ENCODE measurements around the gene HMGB4.

The HMGB4 gene

DNA sequence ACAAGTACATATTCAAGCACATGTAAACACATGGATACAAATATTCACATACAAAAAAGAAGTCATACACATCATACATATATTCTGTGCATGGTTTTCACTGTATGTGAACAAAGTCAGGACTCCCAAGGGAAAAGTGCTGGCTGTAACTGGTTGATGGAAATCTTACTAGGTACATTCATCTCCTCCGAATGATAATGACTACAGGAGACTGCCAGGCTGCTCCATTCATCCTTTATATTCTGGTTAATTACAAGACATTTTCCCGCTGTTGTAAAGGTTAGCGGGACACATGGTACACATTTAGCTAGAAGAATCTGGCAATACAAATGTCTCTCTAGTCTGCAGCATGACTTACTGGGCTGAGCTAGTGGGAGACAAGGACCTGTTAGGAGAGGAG lies 26.2 kb upstream of the HMGB4 start:
- Histone ChIP-seq H3K9me3 (replicated peaks; ENCODE audit: insufficient read depth, low read length) (no peaks in the 10 kb centered on the region), H3K27me3 (replicated peaks; ENCODE audit: insufficient read depth, low read length) (peaks cover 35% of the 10 kb centered on the region), H3K9ac (ENCODE audit: low read length) (no peak overlapping the region), H3K36me3 (replicated peaks; ENCODE audit: insufficient read depth, low read length) (no peaks in the 10 kb centered on the region), H3K4me2 (ENCODE audit: low read depth, low read length) (no peak overlapping the region), H3K9me2 (replicated peaks; ENCODE audit: insufficient read depth, low read length) (no peaks in the 10 kb centered on the region), H3K79me2 (ENCODE audit: low read length) (no peaks in the 10 kb centered on the region), H4K20me1 (ENCODE audit: insufficient read depth, low read length) (no peaks in the 10 kb centered on the region), H3K4me3 (ENCODE audit: low read length) (no peak overlapping the region), H2AFZ (ENCODE audit: low read length) (no peak overlapping the region), H3K4me1 (ENCODE audit: low read length) (no peaks in the 10 kb centered on the region), H3F3A (ENCODE audit: insufficient read depth, low read length) (no peaks in the 10 kb centered on the region), H3K27ac (ENCODE audit: low read length) (no peak overlapping the region)
- no peak for DNase-seq
- TF ChIP-seq EZH2 (optimal IDR thresholded peaks at IDR 0.05; ENCODE audit: low read depth, low read length) (no peak), EZH2phosphoT487 (IDR thresholded peaks at IDR 0.05; ENCODE audit: low read length) (no peak)
- TF ChIP-seq, protein P1, sequence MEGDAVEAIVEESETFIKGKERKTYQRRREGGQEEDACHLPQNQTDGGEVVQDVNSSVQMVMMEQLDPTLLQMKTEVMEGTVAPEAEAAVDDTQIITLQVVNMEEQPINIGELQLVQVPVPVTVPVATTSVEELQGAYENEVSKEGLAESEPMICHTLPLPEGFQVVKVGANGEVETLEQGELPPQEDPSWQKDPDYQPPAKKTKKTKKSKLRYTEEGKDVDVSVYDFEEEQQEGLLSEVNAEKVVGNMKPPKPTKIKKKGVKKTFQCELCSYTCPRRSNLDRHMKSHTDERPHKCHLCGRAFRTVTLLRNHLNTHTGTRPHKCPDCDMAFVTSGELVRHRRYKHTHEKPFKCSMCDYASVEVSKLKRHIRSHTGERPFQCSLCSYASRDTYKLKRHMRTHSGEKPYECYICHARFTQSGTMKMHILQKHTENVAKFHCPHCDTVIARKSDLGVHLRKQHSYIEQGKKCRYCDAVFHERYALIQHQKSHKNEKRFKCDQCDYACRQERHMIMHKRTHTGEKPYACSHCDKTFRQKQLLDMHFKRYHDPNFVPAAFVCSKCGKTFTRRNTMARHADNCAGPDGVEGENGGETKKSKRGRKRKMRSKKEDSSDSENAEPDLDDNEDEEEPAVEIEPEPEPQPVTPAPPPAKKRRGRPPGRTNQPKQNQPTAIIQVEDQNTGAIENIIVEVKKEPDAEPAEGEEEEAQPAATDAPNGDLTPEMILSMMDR (IDR thresholded peaks at IDR 0.05; ENCODE audit: low read length): no peak

DNA sequence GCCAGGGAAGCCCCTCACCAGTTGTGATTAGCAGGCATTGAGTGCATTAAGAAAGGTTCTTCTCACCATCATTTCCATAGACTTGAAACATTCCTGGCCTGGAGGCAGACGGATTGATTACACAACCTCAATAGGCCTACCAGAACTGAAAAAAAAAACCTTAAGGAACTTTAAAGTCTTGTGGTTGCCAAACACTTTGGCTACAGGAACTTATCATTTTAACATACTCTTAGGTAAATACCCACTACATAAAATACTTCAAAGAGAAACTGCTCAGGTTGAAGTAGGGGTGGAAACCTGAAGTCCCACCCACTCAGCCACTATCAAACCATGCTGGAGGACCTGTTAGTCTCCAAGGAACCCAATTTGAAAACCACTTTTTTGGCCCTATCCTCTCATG lies 22.4 kb upstream of the HMGB4 start:
- Histone ChIP-seq H2AFZ (ENCODE audit: low read length) (no peak overlapping the region), H3K9ac (ENCODE audit: low read length) (no peak overlapping the region), H3K4me2 (ENCODE audit: low read depth, low read length) (no peak overlapping the region), H3K36me3 (replicated peaks; ENCODE audit: insufficient read depth, low read length) (no peaks in the 10 kb centered on the region), H3K4me1 (ENCODE audit: low read length) (no peaks in the 10 kb centered on the region), H3K27ac (ENCODE audit: low read length) (no peak overlapping the region), H3F3A (ENCODE audit: insufficient read depth, low read length) (no peaks in the 10 kb centered on the region), H4K20me1 (ENCODE audit: insufficient read depth, low read length) (no peaks in the 10 kb centered on the region), H3K79me2 (ENCODE audit: low read length) (no peaks in the 10 kb centered on the region), H3K9me3 (replicated peaks; ENCODE audit: insufficient read depth, low read length) (no peaks in the 10 kb centered on the region), H3K27me3 (replicated peaks; ENCODE audit: insufficient read depth, low read length) (peaks cover 44% of the 10 kb centered on the region), H3K9me2 (replicated peaks; ENCODE audit: insufficient read depth, low read length) (no peaks in the 10 kb centered on the region), H3K4me3 (ENCODE audit: low read length) (no peak overlapping the region)
- no peak for DNase-seq
- TF ChIP-seq EZH2phosphoT487 (IDR thresholded peaks at IDR 0.05; ENCODE audit: low read length) (no peak), EZH2 (optimal IDR thresholded peaks at IDR 0.05; ENCODE audit: low read depth, low read length) (no peak)
- TF ChIP-seq, protein P1 (IDR thresholded peaks at IDR 0.05; ENCODE audit: low read length): no peak

DNA sequence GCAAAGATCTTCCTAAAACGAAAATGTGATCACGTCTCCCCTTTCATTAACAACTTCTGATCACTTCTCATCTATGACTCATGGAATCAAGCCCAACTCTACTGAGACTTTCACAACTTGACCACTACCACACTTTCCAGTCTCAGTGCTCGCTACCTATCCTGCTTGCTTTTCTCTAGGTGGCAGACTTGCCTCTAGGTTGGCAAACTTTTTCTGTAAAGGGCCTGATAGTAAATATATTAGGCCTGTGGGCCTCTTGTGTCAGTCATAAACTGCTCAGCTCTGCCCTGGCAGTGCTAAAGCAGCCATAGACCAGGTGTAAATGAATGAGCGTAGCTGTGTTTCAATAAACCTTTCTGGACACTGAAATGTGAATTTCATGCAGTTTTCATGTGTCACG lies 21.5 kb upstream of the HMGB4 start:
- TF ChIP-seq, protein P1 (IDR thresholded peaks at IDR 0.05; ENCODE audit: low read length): no peak
- no peak for TF ChIP-seq EZH2 (optimal IDR thresholded peaks at IDR 0.05; ENCODE audit: low read depth, low read length)
- no peak for TF ChIP-seq EZH2phosphoT487 (IDR thresholded peaks at IDR 0.05; ENCODE audit: low read length)
- no peaks in the 10 kb centered on the region for H3F3A ChIP-seq (ENCODE audit: insufficient read depth, low read length)
- no peak overlapping the region for H2AFZ ChIP-seq (ENCODE audit: low read length)
- H3K79me2 ChIP-seq (ENCODE audit: low read length): no peaks in the 10 kb centered on the region
- no peaks in the 10 kb centered on the region for H3K4me1 ChIP-seq (ENCODE audit: low read length)
- no peaks in the 10 kb centered on the region for H3K9me2 ChIP-seq (replicated peaks; ENCODE audit: insufficient read depth, low read length)
- H3K4me2 ChIP-seq (ENCODE audit: low read depth, low read length): no peak overlapping the region
- H3K36me3 ChIP-seq (replicated peaks; ENCODE audit: insufficient read depth, low read length): no peaks in the 10 kb centered on the region
- no peak for DNase-seq
- no peak overlapping the region for H3K27ac ChIP-seq (ENCODE audit: low read length)
- no peak overlapping the region for H3K4me3 ChIP-seq (ENCODE audit: low read length)
- no peak overlapping the region for H3K9ac ChIP-seq (ENCODE audit: low read length)
- H3K9me3 ChIP-seq (replicated peaks; ENCODE audit: insufficient read depth, low read length): no peaks in the 10 kb centered on the region
- no peaks in the 10 kb centered on the region for H4K20me1 ChIP-seq (ENCODE audit: insufficient read depth, low read length)
- peaks cover 52% of the 10 kb centered on the region for H3K27me3 ChIP-seq (replicated peaks; ENCODE audit: insufficient read depth, low read length)
